K562 (cell line): ENCODE measurements around the gene PTPN7. TPM values are rescaled to one million over a fixed set of nuclear protein-coding genes. Genes with fewer than 3 reads are reported as not detected.
A peak's percentile ranks its signal among the peaks of the same experiment; 100 is the strongest.

Source experiments
- ATAC-seq: fragments of 200-7000 bp; cut with Tn5 transposase; 3 replicates; pipeline ENCODE4 v1.9.1; 2020; ENCODE audit warnings: moderate library complexity
- BruUV-seq: library from RNA; stranded (reverse); fragments of 400-500 nt; replicated peaks from 2 replicates; lab custom pipeline; 2021; lab: Mats Ljungman, UMichigan
- CTCF ChIA-PET: fragments of 300-600 bp; formaldehyde crosslinking; extraction: SDS; loops from one replicate; lab custom pipeline; 2021; ENCODE audit warnings: low intra/inter-chr PET ratio; lab: Yijun Ruan, JAX
- POLR2A ChIA-PET: fragments of 300-600, 350-650 bp; sonication (Branson Sonifier 250); formaldehyde crosslinking; extraction: SDS; loops from one replicate; lab custom pipeline; 2021; ENCODE audit warnings: antibody characterized with exemption, inconsistent platforms; lab: Yijun Ruan, JAX
- DNase-seq, 4 experiments: peaks; one replicate each; pipeline versions ENCODE4 v3.0.0 to v3.0.0-alpha.2; 2011 to 2018; ENCODE audit warnings: low spot score in 3 of 4, mixed read lengths in 3 of 4; ENCODE audit errors: extremely low read depth in 1 of 4
- FAIRE-seq: peaks from 2 replicates; lab custom pipeline; 2011; peaks lifted over from hg19 to GRCh38; lab: Jason Lieb, UNC
- H2AFZ ChIP-seq: 2 replicates; pipeline ENCODE4 v1.6.0; 2011; ENCODE audit warnings: low read depth, low read length, control low read depth, inconsistent platforms
- H3K27ac ChIP-seq: fragments of 200-600 bp; 3 replicates; pipeline ENCODE4 v1.8.0; 2011; ENCODE audit warnings: low read depth, mild to moderate bottlenecking, control low read depth, inconsistent platforms, low read length, moderate library complexity, mixed read lengths; ENCODE audit errors: extremely low read depth
- H3K27me3 ChIP-seq, 2 experiments: fragments of 300-600 bp in 1 of 2; 2 replicates in 1 of 2; 3 replicates in 1 of 2; pipeline versions ENCODE4 v1.6.0 to v1.8.0; 2011; ENCODE audit warnings: inconsistent platforms in 2 of 2, low read length in 2 of 2, mild to moderate bottlenecking in 1 of 2, mixed read lengths in 1 of 2, moderate library complexity in 1 of 2; ENCODE audit not compliant: control insufficient read depth in 2 of 2, insufficient read depth in 2 of 2
- H3K36me3 ChIP-seq: fragments of 300-600 bp; 3 replicates; pipeline ENCODE4 v1.8.0; 2011; ENCODE audit warnings: mild to moderate bottlenecking, low read length, inconsistent platforms; ENCODE audit not compliant: control insufficient read depth, insufficient read depth
- H3K4me1 ChIP-seq, 2 experiments: fragments of 200-600 bp in 1 of 2; replicated peaks in 1 of 2; 2 replicates in 1 of 2; 3 replicates in 1 of 2; pipeline versions ENCODE4 v1.5.1 to v1.8.0; 2011; ENCODE audit warnings: inconsistent platforms in 2 of 2, low read length in 2 of 2, mild to moderate bottlenecking in 1 of 2, mixed read lengths in 1 of 2, moderate library complexity in 1 of 2; ENCODE audit not compliant: control insufficient read depth in 2 of 2, insufficient read depth in 2 of 2
- H3K4me2 ChIP-seq: 2 replicates; pipeline ENCODE4 v1.6.1; 2011; ENCODE audit warnings: low read length, control low read depth, inconsistent platforms, mixed read lengths; ENCODE audit not compliant: insufficient read depth
- H3K4me3 ChIP-seq: fragments of 200-600 bp; sonication (generic), shearing (Covaris generic); 2 replicates; pipeline ENCODE4 v1.5.1; 2016; ENCODE audit warnings: control low read depth, inconsistent platforms
- H3K79me2 ChIP-seq: fragments of 200-600 bp; 3 replicates; pipeline ENCODE4 v1.8.0; 2011; ENCODE audit warnings: low read length, inconsistent platforms; ENCODE audit not compliant: control insufficient read depth, insufficient read depth
- H3K9ac ChIP-seq, 2 experiments: 2 replicates each; pipeline versions ENCODE4 v1.6.0 to v1.6.1; 2011; ENCODE audit warnings: low read depth in 2 of 2, low read length in 2 of 2, control low read depth in 1 of 2, inconsistent platforms in 1 of 2, mild to moderate bottlenecking in 1 of 2, mixed read lengths in 1 of 2; ENCODE audit not compliant: insufficient read depth in 1 of 2
- H3K9me1 ChIP-seq: one replicate; pipeline ENCODE4 v1.6.0; 2011; ENCODE audit warnings: inconsistent platforms, mild to moderate bottlenecking, low read length, moderate library complexity; ENCODE audit not compliant: control insufficient read depth, insufficient read depth
- H3K9me3 ChIP-seq: replicated peaks from 2 replicates; pipeline ENCODE4 v1.5.1; 2011; ENCODE audit warnings: low read depth, low read length, inconsistent platforms; ENCODE audit not compliant: control insufficient read depth, insufficient read depth
- H4K20me1 ChIP-seq: replicated peaks from 2 replicates; pipeline ENCODE4 v1.6.1; 2011; ENCODE audit warnings: low read length, inconsistent platforms, mixed read lengths; ENCODE audit not compliant: control insufficient read depth, insufficient read depth
- BRD9 ChIP-seq: fragments of 450-650 bp; IDR thresholded peaks from 2 replicates; pipeline ENCODE4 v1.6.1; 2018; ENCODE audit warnings: low read depth; ENCODE audit not compliant: partially characterized antibody
- CBFA2T2 ChIP-seq: fragments of 450-650 bp; conservative IDR thresholded peaks from 2 replicates; pipeline ENCODE4 v1.6.1; 2017; ENCODE audit warnings: mild to moderate bottlenecking
- EZH2 ChIP-seq: IDR thresholded peaks from 2 replicates; pipeline ENCODE4 v1.6.1; 2012; ENCODE audit warnings: low read depth, mild to moderate bottlenecking, inconsistent platforms, low read length, borderline replicate concordance
- POLR2AphosphoS2 ChIP-seq: IDR thresholded peaks from 2 replicates; pipeline ENCODE4 v1.6.1; 2012; ENCODE audit warnings: low read length, improper control_type of control experiment
- POLR2G ChIP-seq: fragments of 200-400 bp; formaldehyde crosslinking; IDR thresholded peaks from 2 replicates; pipeline ENCODE4 v1.6.1; 2017; ENCODE audit warnings: low read depth, mild to moderate bottlenecking, antibody characterized with exemption, low read length, moderate library complexity
- PTTG1 ChIP-seq: fragments of 450-650 bp; IDR thresholded peaks from 2 replicates; pipeline ENCODE4 v1.6.1; 2016; ENCODE audit warnings: low read depth, mild to moderate bottlenecking, missing genetic modification characterization, missing compliant biosample characterization
- ZHX1 ChIP-seq: fragments of 150-350 bp; conservative IDR thresholded peaks from 2 replicates; pipeline ENCODE4 v1.6.1; 2014; ENCODE audit warnings: low read length
- ZNF133 ChIP-seq: fragments of 250-450 bp; sonication (Bioruptor Pico); IDR thresholded peaks from 2 replicates; pipeline ENCODE4 v1.4.0; 2020; ENCODE audit warnings: mild to moderate bottlenecking
- WGBS: fragments of 100-300 bp; shearing (Covaris generic); methylation state at CpG from one replicate; pipeline ENCODE4 v1.1.6; 2016; ENCODE audit warnings: low coverage, mixed read lengths; ENCODE audit not compliant: insufficient coverage; ENCODE audit errors: missing lambda C conversion rate; 5-methylcytosine and 5-hydroxymethylcytosine counted together
- in situ Hi-C: fragments of 300-500 bp; cut with MboI; formaldehyde crosslinking; loops from 4 replicates; pipeline ENCODE4 v1.15.0; 2018; ENCODE audit warnings: inconsistent platforms, mixed read lengths
- intact Hi-C: fragments of 100-400 bp; cut with micrococcal nuclease; formaldehyde crosslinking; loops from 2 replicates; pipeline ENCODE4 v1.14.2; 2022
- polyA plus RNA-seq, 8 experiments: library from polyadenylated mRNA; depleted of rRNA in 4 of 8; stranded (reverse) in 5 of 8; unstranded in 3 of 8; fragments of >200 nt; fragmentation: Nextera tagmentation in 2 of 8; fragmentation: Illumina TruSeq in 1 of 8; extraction: Ambion mirVana in 2 of 8; extraction: Trizol in 1 of 8; gene quantifications; 2 replicates each; pipeline versions ENCODE4 v1.2.1 to v1.2.3, GENCODE V29; 2011 to 2014; ENCODE audit warnings: inconsistent platforms in 1 of 8, missing spikeins in 1 of 8
- total RNA-seq, 7 experiments: library from RNA; depleted of rRNA in 6 of 7; stranded (reverse); fragments of >200 nt in 6 of 7; fragmentation: Illumina TruSeq in 2 of 7; extraction: Trizol in 2 of 7; gene quantifications; 2 replicates each; pipeline versions ENCODE4 v1.2.1 to v1.2.3, GENCODE V29; 2011 to 2021; ENCODE audit warnings: low replicate concordance in 1 of 7
- TF ChIP-seq, protein P1 (sequence below): fragments of 250-450 bp; sonication (Bioruptor Pico); IDR thresholded peaks from 2 replicates; pipeline ENCODE4 v1.8.0; 2021; ENCODE audit warnings: mild to moderate bottlenecking, moderate library complexity

The PTPN7 gene
- total and polyA plus RNA-seq, 9 of the 15 experiments (the other 6 are each of a cell fraction or from before 2014, with no cell fraction given), result 18.7 to 144 (median 120) TPM

DNA sequence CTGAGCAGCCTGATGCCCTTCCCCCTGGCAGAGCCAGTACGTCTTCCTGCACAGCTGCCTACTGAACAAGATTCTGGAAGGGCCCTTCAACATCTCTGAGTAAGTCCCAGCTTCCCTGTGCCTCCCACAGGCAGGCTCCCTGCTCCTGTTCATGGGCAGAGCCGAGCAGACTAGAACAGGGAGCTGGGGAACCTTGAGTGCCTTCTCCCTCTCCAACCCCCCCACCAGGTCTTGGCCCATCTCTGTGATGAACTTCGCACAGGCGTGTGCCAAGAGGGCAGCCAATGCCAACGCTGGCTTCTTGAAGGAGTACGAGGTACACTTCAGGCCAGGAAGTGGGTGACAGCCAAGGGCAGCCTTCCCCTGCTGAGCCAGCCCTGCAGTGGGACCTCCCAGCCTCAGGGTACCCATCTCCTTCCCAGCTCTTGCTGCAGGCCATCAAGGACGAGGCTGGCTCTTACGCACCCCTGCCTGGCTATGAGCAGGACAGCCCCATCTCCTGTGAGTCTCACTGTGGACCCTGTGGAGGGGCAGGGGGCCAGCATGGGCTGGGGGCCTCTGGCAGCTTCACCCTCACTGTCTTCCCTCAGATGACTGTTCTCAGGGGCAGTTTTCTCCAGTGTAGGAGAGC is 26.8 kb upstream of the PTPN7 start:
- H3K4me3 ChIP-seq, result no peak overlapping the region
- intact Hi-C loops, result no loop called here
- no peaks in the 10 kb centered on the region for H3K79me2 ChIP-seq
- H4K20me1 ChIP-seq, result peaks cover 9% of the 10 kb centered on the region; the same call in 1 of the 2 replicates
- H3K36me3 ChIP-seq, result no peaks in the 10 kb centered on the region
- no peaks in the 10 kb centered on the region; a peak in 1 of 5 replicates for H3K27me3 ChIP-seq
- TF ChIP-seq CBFA2T2 (no peak), POLR2G (peak; percentile 65)
- TF ChIP-seq, all 486 proteins: peak for 1
- Histone ChIP-seq H3K4me2 (no peak overlapping the region), H3K9ac (no peak overlapping the region; a peak in 1 of 4 replicates), H3K27ac (no peak overlapping the region), H3K4me1 (peaks cover 2 to 18% of the 10 kb centered on the region in 2 experiments; a peak in 4 of 5 replicates), H2AFZ (no peak overlapping the region), H3K9me3 (no peaks in the 10 kb centered on the region), H3K9me1 (peaks cover 7% of the 10 kb centered on the region)
- no peak for FAIRE-seq
- no peak for DNase-seq
- in situ Hi-C loops, result no loop called here
- ATAC-seq, result no peak
- POLR2A ChIA-PET, result interaction anchor here (0.6 to 1.5 kb wide), 4 partner anchors 11 to 539 kb away, joined by 3 to 6 read pairs (median 3); no protein-coding TSS in a partner anchor
- CTCF ChIA-PET, result no interaction called here
- 28% methylated on average over 8 of the region's 8 CpGs for WGBS
- BruUV-seq, result no TSS peak

DNA sequence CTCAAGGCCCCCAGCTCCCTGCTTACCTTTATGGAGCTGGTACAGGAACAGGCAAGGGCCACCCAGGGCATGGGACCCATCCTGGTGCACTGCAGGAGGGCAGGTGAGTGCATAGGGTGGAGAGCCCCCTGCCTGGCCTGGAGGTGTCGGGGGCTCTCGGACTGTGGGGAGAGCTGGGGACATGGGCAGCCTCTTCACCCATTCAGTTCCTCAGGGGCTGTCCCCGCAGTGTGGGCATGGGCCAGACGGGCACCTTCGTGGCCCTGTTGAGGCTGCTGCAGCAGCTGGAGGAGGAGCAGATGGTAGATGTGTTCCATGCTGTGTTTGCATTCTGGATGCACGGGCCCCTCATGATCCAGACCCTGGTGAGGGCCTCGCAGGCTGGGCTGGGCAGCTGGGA is 25.9 kb upstream of the PTPN7 start:
- Histone ChIP-seq H3K36me3 (no peaks in the 10 kb centered on the region), H3K27me3 (no peaks in the 10 kb centered on the region; a peak in 1 of 5 replicates), H3K4me2 (no peak overlapping the region), H3K79me2 (no peaks in the 10 kb centered on the region), H3K27ac (no peak overlapping the region), H3K4me1 (peaks cover 2 to 20% of the 10 kb centered on the region in 2 experiments; a peak in 4 of 5 replicates), H4K20me1 (peaks cover 9% of the 10 kb centered on the region; the same call in 1 of the 2 replicates), H3K9me1 (peaks cover 8% of the 10 kb centered on the region), H3K9ac (peak overlapping the region in 1 of 2 experiments; percentile 39; a peak in 1 of 4 replicates), H3K9me3 (no peaks in the 10 kb centered on the region), H2AFZ (no peak overlapping the region), H3K4me3 (no peak overlapping the region)
- BruUV-seq, result no TSS peak
- FAIRE-seq (no peak), DNase-seq (no peak), ATAC-seq (no peak)
- 15% methylated on average over 7 of the region's 7 CpGs for WGBS
- in situ Hi-C loops, result no loop called here
- ChIA-PET CTCF (no interaction called here), POLR2A (interaction anchor here (0.6 to 1.5 kb wide), 5 partner anchors 10 to 540 kb away, joined by 3 to 6 read pairs (median 3); no protein-coding TSS in a partner anchor)
- intact Hi-C loops, result no loop called here
- TF ChIP-seq PTTG1 (no peak), POLR2AphosphoS2 (0 out of 2 replicates have a peak, but pooled peaks have one; percentile 56), ZNF133 (CRISPR knock-in tag) (no peak), ZHX1 (no peak), BRD9 (no peak), EZH2 (no peak), POLR2G (peak; percentile 68)
- TF ChIP-seq, protein P1, sequence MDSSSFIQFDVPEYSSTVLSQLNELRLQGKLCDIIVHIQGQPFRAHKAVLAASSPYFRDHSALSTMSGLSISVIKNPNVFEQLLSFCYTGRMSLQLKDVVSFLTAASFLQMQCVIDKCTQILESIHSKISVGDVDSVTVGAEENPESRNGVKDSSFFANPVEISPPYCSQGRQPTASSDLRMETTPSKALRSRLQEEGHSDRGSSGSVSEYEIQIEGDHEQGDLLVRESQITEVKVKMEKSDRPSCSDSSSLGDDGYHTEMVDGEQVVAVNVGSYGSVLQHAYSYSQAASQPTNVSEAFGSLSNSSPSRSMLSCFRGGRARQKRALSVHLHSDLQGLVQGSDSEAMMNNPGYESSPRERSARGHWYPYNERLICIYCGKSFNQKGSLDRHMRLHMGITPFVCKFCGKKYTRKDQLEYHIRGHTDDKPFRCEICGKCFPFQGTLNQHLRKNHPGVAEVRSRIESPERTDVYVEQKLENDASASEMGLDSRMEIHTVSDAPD (CRISPR knock-in tag), result no peak
